ENCODE data around the gene MAP2. TPM values are rescaled to one million over a fixed set of nuclear protein-coding genes. Genes with fewer than 3 reads are reported as not detected.

Gene MAP2
- total and polyA plus RNA-seq, 10 of the 15 experiments (the other 5 are each of a cell fraction or from before 2014, with no cell fraction given): 0.01 TPM; not detected in 9

DNA sequence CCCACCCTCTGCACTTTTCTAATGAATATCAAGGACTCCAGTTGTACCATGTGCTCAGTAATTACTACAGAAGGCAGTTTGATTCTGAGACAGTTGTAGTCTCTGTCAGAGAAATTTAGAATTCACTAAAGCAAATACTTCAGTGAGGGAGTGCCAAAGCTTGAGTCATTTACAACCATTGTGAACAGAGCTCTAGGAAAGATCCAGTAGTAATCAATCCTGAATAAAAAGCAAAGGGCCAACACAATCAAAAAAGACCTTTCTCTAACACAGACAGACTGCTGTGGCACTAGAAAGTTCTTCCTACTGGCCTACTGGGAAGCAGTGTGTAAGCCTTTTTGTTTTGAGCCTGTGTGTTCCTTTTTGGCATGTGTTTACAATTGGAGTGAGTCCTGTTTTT, 212.2 kb downstream of the MAP2 start:
- intact Hi-C loops (cut with micrococcal nuclease; ENCODE audit: unreplicated experiment): no loop called here
- Histone ChIP-seq H3K9ac (ENCODE audit: control insufficient read depth, insufficient read depth, low read length) (no peak overlapping the region), H3K27ac (ENCODE audit: control insufficient read depth, insufficient read depth) (no peak overlapping the region), H3K27me3 (replicated peaks in 1 of 2; ENCODE audit: control insufficient read depth in 2 of 2, insufficient read depth in 2 of 2, low read length in 1 of 2) (no peaks in the 10 kb centered on the region), H3K4me1 (ENCODE audit: control insufficient read depth, insufficient read depth, low read length) (no peaks in the 10 kb centered on the region), H4K20me1 (ENCODE audit: control insufficient read depth, insufficient read depth) (no peaks in the 10 kb centered on the region), H3K79me2 (ENCODE audit: control insufficient read depth, insufficient read depth, low read length) (no peaks in the 10 kb centered on the region), H3K36me3 (ENCODE audit: control insufficient read depth in 2 of 2, insufficient read depth in 2 of 2, low read length in 1 of 2) (no peaks in the 10 kb centered on the region), H3K9me3 (replicated peaks; ENCODE audit: control insufficient read depth, insufficient read depth, low read length) (no peaks in the 10 kb centered on the region), H3K4me2 (ENCODE audit: control insufficient read depth, insufficient read depth) (no peak overlapping the region), H2AFZ (ENCODE audit: control insufficient read depth, low read depth, low read length) (no peak overlapping the region), H3K4me3 (no peak overlapping the region)
- BruUV-seq (replicated peaks): no TSS peak
- CTCF ChIA-PET: interaction anchor here (1.3 kb wide), 1 partner anchor 325 kb away, joined by 3 read pairs; no protein-coding TSS in a partner anchor
- RAD21 ChIA-PET (ENCODE audit: unreplicated experiment): no interaction called here
- TF ChIP-seq PKNOX1 (IDR thresholded peaks at IDR 0.05): no peak
- no peak for TF ChIP-seq ETV6 (conservative IDR thresholded peaks at IDR 0.05 in 1 of 2, IDR thresholded peaks at IDR 0.05 in 1 of 2; ENCODE audit: borderline replicate concordance in 1 of 2, low read depth in 1 of 2)
- TF ChIP-seq SUPT20H (IDR thresholded peaks at IDR 0.05; ENCODE audit: borderline replicate concordance, control insufficient read depth, low read depth, low read length): no peak
- TF ChIP-seq SMAD1 (IDR thresholded peaks at IDR 0.05; ENCODE audit: low read depth, partially characterized antibody): no peak
- no peak for TF ChIP-seq ZNF24 (IDR thresholded peaks at IDR 0.05)
- no peak for TF ChIP-seq IRF4 (IDR thresholded peaks at IDR 0.05; ENCODE audit: low read depth, low read length)
- TF ChIP-seq MEF2B (IDR thresholded peaks at IDR 0.05; ENCODE audit: partially characterized antibody, poor library complexity, severe bottlenecking): no peak
- no peak for TF ChIP-seq YBX1 (IDR thresholded peaks at IDR 0.05)
- in situ Hi-C loops (cut with MboI): no loop called here
- DNase-seq (ENCODE audit: low read depth, low spot score) (no peak), FAIRE-seq (no peak), ATAC-seq (no peak)
- POLR2A ChIA-PET: no interaction called here
- SMC1A ChIA-PET (ENCODE audit: uncharacterized antibody, unreplicated experiment): no interaction called here

DNA sequence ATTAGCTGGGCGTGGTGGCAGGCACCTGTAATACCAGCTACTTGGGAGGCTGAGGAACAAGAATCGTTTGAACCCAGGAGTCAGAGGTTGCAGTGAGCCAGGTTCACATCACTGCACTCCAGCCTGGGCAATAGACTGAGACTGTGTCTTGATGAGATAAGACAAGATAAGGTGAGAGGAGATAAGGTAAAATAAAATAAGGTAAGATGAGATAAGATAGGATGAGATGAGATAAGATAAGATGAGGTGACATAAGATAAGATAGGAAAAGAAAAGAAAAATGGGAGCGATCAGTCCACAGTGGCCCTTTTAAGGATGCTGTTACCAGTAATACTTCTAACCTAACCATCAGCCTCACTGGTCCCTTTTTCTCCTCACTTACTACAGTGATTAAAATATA, 213.4 kb downstream of the MAP2 start:
- in situ Hi-C loops (cut with MboI): no loop called here
- FAIRE-seq (no peak), DNase-seq (ENCODE audit: low read depth, low spot score) (no peak), ATAC-seq (no peak)
- ChIA-PET SMC1A (ENCODE audit: uncharacterized antibody, unreplicated experiment) (no interaction called here), POLR2A (no interaction called here), RAD21 (ENCODE audit: unreplicated experiment) (no interaction called here), CTCF (no interaction called here)
- Histone ChIP-seq H3K27ac (ENCODE audit: control insufficient read depth, insufficient read depth) (no peak overlapping the region), H3K79me2 (ENCODE audit: control insufficient read depth, insufficient read depth, low read length) (no peaks in the 10 kb centered on the region), H3K9me3 (replicated peaks; ENCODE audit: control insufficient read depth, insufficient read depth, low read length) (no peaks in the 10 kb centered on the region), H4K20me1 (ENCODE audit: control insufficient read depth, insufficient read depth) (no peaks in the 10 kb centered on the region), H3K4me3 (no peak overlapping the region), H3K36me3 (ENCODE audit: control insufficient read depth in 2 of 2, insufficient read depth in 2 of 2, low read length in 1 of 2) (no peaks in the 10 kb centered on the region), H2AFZ (ENCODE audit: control insufficient read depth, low read depth, low read length) (no peak overlapping the region), H3K27me3 (replicated peaks in 1 of 2; ENCODE audit: control insufficient read depth in 2 of 2, insufficient read depth in 2 of 2, low read length in 1 of 2) (no peaks in the 10 kb centered on the region), H3K4me1 (ENCODE audit: control insufficient read depth, insufficient read depth, low read length) (no peaks in the 10 kb centered on the region), H3K9ac (ENCODE audit: control insufficient read depth, insufficient read depth, low read length) (no peak overlapping the region), H3K4me2 (ENCODE audit: control insufficient read depth, insufficient read depth) (no peak overlapping the region)
- intact Hi-C loops (cut with micrococcal nuclease; ENCODE audit: unreplicated experiment): no loop called here
- TF ChIP-seq WRNIP1 (IDR thresholded peaks at IDR 0.05; ENCODE audit: borderline replicate concordance, low read depth, low read length): no peak
- BruUV-seq (replicated peaks): no TSS peak
- 29% methylated on average over 3 of the region's 3 CpGs for WGBS (ENCODE audit: insufficient coverage, insufficient replicate concordance, low lambda C conversion rate, missing lambda C conversion rate)

All from GM12878 (cell line).